ENCODE results near the gene KYAT1. TPM values are rescaled to one million over a fixed set of nuclear protein-coding genes. Genes with fewer than 3 reads are reported as not detected.

The KYAT1 gene
- total and polyA plus RNA-seq, 2 of the 8 experiments (the other 6 are each of a cell fraction or from before 2014, with no cell fraction given): 30.4 to 42.2 TPM

GRCh38 chr9:128841694-128842492, 39.9 kb downstream of the KYAT1 start (continued):
- TF ChIP-seq TBP (IDR thresholded peaks at IDR 0.05; ENCODE audit: low read depth, low read length): no peak
- no peak for TF ChIP-seq FOSL1 (IDR thresholded peaks at IDR 0.05; ENCODE audit: insufficient read depth, low read depth, low read length)
- no peak for TF ChIP-seq BACH1 (IDR thresholded peaks at IDR 0.05; ENCODE audit: low read length)
- no peak for TF ChIP-seq CHD2 (IDR thresholded peaks at IDR 0.05; ENCODE audit: low read length)
- TF ChIP-seq JUN (IDR thresholded peaks at IDR 0.05; ENCODE audit: low read depth, low read length): no peak
- no peak for TF ChIP-seq ZNF274 (IDR thresholded peaks at IDR 0.05; ENCODE audit: borderline replicate concordance, extremely low read depth, low read length)

All from H1 (cell line).